ENCODE results near the gene TCF7.

Gene TCF7

GRCh38 chr5:134177369-134178095 is 63.1 kb downstream of the TCF7 start:
- Histone ChIP-seq H3K4me3 (ENCODE audit: low read depth in 1 of 2, low read length in 2 of 2) (peak overlapping the region; percentile 92 to 95), H3K27ac (ENCODE audit: low read length) (peak overlapping the region; percentile 94), H3K4me1 (ENCODE audit: control insufficient read depth in 1 of 2, insufficient read depth in 2 of 2, low read length in 2 of 2) (peaks cover 6 to 31% of the 10 kb centered on the region in 2 donors), H3K9me3 (ENCODE audit: control insufficient read depth in 1 of 2, low read length in 2 of 2) (no peaks in the 10 kb centered on the region), H3K27me3 (ENCODE audit: low read depth, low read length) (no peaks in the 10 kb centered on the region), H3K36me3 (ENCODE audit: control insufficient read depth in 1 of 2, insufficient read depth in 2 of 2, low read length in 2 of 2) (peaks cover 0 to 10% of the 10 kb centered on the region in 2 donors)

GRCh38 chr5:134178096-134178419 is 63.6 kb downstream of the TCF7 start:
- peak overlapping the region; percentile 92 to 95 for H3K4me3 ChIP-seq (ENCODE audit: low read depth in 1 of 2, low read length in 2 of 2)

GRCh38 chr5:134183481-134183880 is 69.0 kb downstream of the TCF7 start:
- Histone ChIP-seq H3K4me3 (ENCODE audit: low read depth in 1 of 2, low read length in 2 of 2) (no peak overlapping the region), H3K27ac (ENCODE audit: low read length) (no peak overlapping the region), H3K36me3 (ENCODE audit: control insufficient read depth in 1 of 2, insufficient read depth in 2 of 2, low read length in 2 of 2) (no peaks in the 10 kb centered on the region), H3K4me1 (ENCODE audit: control insufficient read depth in 1 of 2, insufficient read depth in 2 of 2, low read length in 2 of 2) (no peaks in the 10 kb centered on the region), H3K9me3 (ENCODE audit: control insufficient read depth in 1 of 2, low read length in 2 of 2) (no peaks in the 10 kb centered on the region), H3K27me3 (ENCODE audit: low read depth, low read length) (no peaks in the 10 kb centered on the region)

More at GRCh38 chr5:134178096-134178419, 63.6 kb downstream of the TCF7 start:
- H3K4me1 ChIP-seq (ENCODE audit: control insufficient read depth in 1 of 2, insufficient read depth in 2 of 2, low read length in 2 of 2) = peaks cover 6 to 31% of the 10 kb centered on the region in 2 donors
- peak overlapping the region; percentile 94 for H3K27ac ChIP-seq (ENCODE audit: low read length)
- no peaks in the 10 kb centered on the region for H3K27me3 ChIP-seq (ENCODE audit: low read depth, low read length)
- peaks cover 0 to 8% of the 10 kb centered on the region in 2 donors for H3K36me3 ChIP-seq (ENCODE audit: control insufficient read depth in 1 of 2, insufficient read depth in 2 of 2, low read length in 2 of 2)
- no peaks in the 10 kb centered on the region for H3K9me3 ChIP-seq (ENCODE audit: control insufficient read depth in 1 of 2, low read length in 2 of 2)

GRCh38 chr5:134184155-134185135 is 70.0 kb downstream of the TCF7 start:
- no peak overlapping the region for H3K4me3 ChIP-seq (ENCODE audit: low read depth in 1 of 2, low read length in 2 of 2)
- no peaks in the 10 kb centered on the region for H3K27me3 ChIP-seq (ENCODE audit: low read depth, low read length)
- no peaks in the 10 kb centered on the region for H3K9me3 ChIP-seq (ENCODE audit: control insufficient read depth in 1 of 2, low read length in 2 of 2)
- no peaks in the 10 kb centered on the region for H3K36me3 ChIP-seq (ENCODE audit: control insufficient read depth in 1 of 2, insufficient read depth in 2 of 2, low read length in 2 of 2)
- no peak overlapping the region for H3K27ac ChIP-seq (ENCODE audit: low read length)
- no peaks in the 10 kb centered on the region for H3K4me1 ChIP-seq (ENCODE audit: control insufficient read depth in 1 of 2, insufficient read depth in 2 of 2, low read length in 2 of 2)

- H3K27ac ChIP-seq (ENCODE audit: low read length) = no peak overlapping the region
- H3K27me3 ChIP-seq (ENCODE audit: low read depth, low read length) = no peaks in the 10 kb centered on the region
- no peak overlapping the region for H3K4me3 ChIP-seq (ENCODE audit: low read depth in 1 of 2, low read length in 2 of 2)
- H3K4me1 ChIP-seq (ENCODE audit: control insufficient read depth in 1 of 2, insufficient read depth in 2 of 2, low read length in 2 of 2) = no peaks in the 10 kb centered on the region
- no peaks in the 10 kb centered on the region for H3K9me3 ChIP-seq (ENCODE audit: control insufficient read depth in 1 of 2, low read length in 2 of 2)
- H3K36me3 ChIP-seq (ENCODE audit: control insufficient read depth in 1 of 2, insufficient read depth in 2 of 2, low read length in 2 of 2) = no peaks in the 10 kb centered on the region
These were observed 73.6 kb downstream of the TCF7 start for GRCh38 chr5:134188092-134188491.

GRCh38 chr5:134189031-134189430 is 74.5 kb downstream of the TCF7 start:
- Histone ChIP-seq H3K27me3 (ENCODE audit: low read depth, low read length) (no peaks in the 10 kb centered on the region), H3K4me3 (ENCODE audit: low read depth in 1 of 2, low read length in 2 of 2) (no peak overlapping the region), H3K4me1 (ENCODE audit: control insufficient read depth in 1 of 2, insufficient read depth in 2 of 2, low read length in 2 of 2) (no peaks in the 10 kb centered on the region), H3K27ac (ENCODE audit: low read length) (no peak overlapping the region), H3K9me3 (ENCODE audit: control insufficient read depth in 1 of 2, low read length in 2 of 2) (no peaks in the 10 kb centered on the region), H3K36me3 (ENCODE audit: control insufficient read depth in 1 of 2, insufficient read depth in 2 of 2, low read length in 2 of 2) (no peaks in the 10 kb centered on the region)

- Histone ChIP-seq H3K9me3 (ENCODE audit: control insufficient read depth in 1 of 2, low read length in 2 of 2) (no peaks in the 10 kb centered on the region), H3K4me1 (ENCODE audit: control insufficient read depth in 1 of 2, insufficient read depth in 2 of 2, low read length in 2 of 2) (no peaks in the 10 kb centered on the region), H3K36me3 (ENCODE audit: control insufficient read depth in 1 of 2, insufficient read depth in 2 of 2, low read length in 2 of 2) (peaks cover 33 to 43% of the 10 kb centered on the region in 2 donors), H3K4me3 (ENCODE audit: low read depth in 1 of 2, low read length in 2 of 2) (no peak overlapping the region), H3K27ac (ENCODE audit: low read length) (no peak overlapping the region), H3K27me3 (ENCODE audit: low read depth, low read length) (no peaks in the 10 kb centered on the region)
These were observed 81.2 kb downstream of the TCF7 start for GRCh38 chr5:134195666-134196065.
